NCI-H146 (cell line): ENCODE measurements around the gene TAF13.
"Not testable (repeated sequence)": the region's sequence is repeated elsewhere in the genome, so short reads cannot be mapped to it uniquely, and the experiment has no call there.

Experiments
- DNase-seq: peaks from one replicate; lab custom pipeline; 2025; lab: John Stamatoyannopoulos, UW

The TAF13 gene

DNA sequence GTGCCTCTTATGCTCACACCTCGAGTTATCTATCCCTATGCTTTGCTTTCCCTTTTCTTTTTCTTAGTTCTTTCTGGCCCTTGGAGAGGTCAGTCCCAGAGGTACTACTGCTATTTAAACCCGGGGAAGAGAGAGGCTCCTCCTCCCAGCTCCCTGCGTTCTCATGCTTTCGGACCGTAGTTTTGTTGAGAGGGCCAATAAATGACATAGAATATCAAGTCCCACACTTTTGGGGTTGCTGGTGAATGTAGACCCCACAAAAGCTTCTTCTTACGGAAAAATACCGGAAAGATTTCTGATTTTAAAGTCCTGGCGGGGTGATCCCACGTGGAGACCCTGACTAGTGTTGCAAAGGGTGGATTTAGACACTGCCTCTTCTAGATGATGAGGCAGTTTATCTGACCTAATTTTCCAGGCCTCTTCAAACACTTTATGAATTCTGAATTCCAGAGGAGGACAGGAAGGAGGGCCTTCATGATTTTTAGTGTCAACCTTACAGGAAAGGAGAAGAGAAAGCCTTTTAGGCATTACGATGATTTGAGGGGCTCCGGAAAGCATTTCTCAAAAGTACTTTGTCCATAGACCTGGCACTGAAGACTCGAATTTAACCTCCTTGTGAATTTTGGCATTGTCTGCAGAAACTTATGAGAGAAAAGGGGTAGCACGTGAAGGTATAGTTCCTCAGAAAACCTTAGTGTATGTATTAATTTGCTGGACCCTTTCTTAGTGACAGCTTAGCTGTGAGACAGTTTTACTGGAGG lies 15.5 kb upstream of the TAF13 start:
- DNase-seq = peak; percentile 37

- DNase-seq = peak; percentile 88
Observed at GRCh38 chr1:109090196-109091077, 14.6 kb upstream of the TAF13 start, which contains the start of gene TMEM167B. Gene TMEM167B, plus strand, starts transcription at chr1:109090764. Its CDS starts 109 bp downstream, at chr1:109090873.

GRCh38 chr1:109089242-109090015 lies 13.6 kb upstream of the TAF13 start:
- DNase-seq = peak; percentile 71

GRCh38 chr1:109084563-109085517 lies 9.0 kb upstream of the TAF13 start:
- DNase-seq = no peak

- no peak for DNase-seq
Observed at GRCh38 chr1:109083923-109084322, 8.1 kb upstream of the TAF13 start.

DNA sequence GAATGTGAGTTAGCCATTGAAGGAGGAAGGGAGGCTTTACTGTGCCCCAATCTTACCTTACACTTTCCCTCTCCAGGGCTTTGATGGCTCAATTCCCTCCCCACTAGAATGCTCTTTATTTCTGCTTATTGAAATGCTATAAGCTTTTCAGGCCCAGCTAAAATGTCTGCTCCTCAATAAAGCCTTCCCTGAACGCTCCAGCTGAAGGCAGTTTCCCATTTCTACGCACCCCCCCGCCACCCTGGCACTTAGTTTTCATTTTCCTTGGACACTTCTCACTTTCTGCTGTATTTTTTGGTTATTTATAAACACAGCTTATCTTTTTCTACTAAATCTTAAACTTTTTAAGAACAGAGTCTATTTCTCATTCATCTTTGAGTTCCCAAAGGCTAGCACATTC lies 7.7 kb upstream of the TAF13 start:
- DNase-seq = no peak

- no peak for DNase-seq
Observed at GRCh38 chr1:109080441-109081082, 4.8 kb upstream of the TAF13 start.

DNA sequence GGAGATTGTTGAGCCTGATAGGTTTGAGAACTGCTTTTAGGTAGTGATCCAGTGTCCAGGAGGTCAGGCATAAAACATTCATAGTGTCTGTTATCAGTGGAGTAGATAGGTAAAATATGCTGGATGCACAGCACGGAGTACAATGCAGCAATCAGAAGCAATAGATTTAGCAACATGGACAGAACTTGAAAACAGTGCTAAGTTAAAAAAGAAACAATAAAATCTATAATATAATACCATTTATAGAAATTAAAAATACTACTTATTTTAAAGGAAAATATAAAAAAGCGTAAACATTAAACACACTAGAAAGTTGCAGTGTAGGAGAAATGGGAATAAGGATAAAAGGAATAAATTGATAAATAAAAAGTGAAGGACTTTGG lies 3.4 kb upstream of the TAF13 start:
- no peak for DNase-seq

DNA sequence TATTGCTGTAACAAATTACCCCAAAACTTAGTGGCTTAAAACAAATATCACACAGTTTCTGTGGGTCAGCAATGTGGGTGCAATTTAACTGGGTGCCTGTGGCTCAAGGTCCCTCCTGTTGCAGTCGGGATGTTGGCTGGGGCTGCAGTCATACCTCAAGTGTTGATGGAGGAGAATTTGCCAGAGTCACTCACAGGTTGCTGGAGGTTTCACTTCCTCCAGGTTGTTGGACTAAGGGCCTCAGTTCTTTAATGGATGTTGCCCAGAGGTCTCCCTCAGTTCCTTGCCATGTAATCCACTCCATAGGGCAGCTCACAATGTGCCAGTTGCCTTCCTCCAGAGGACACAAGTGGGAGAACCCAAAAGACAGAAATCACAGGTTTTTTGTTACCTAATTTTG lies 2.5 kb upstream of the TAF13 start:
- no peak for DNase-seq

DNA sequence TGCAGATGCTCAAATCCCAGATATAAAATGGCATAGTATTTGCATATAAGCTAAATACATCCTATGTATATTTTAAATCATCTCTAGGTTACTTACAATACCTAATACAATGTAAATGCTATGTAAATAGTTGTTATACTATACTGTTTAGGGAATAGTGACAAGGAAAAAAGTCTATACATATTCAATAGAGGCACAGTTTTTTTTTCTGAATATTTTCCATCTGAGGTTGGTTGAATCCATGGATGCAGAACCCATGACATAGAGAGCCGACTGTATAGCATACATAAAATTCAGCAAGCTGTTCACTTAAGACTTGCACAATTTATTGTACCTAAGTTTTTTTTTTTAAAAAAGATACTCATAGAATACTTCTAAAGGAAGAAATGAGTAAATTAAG lies 6.5 kb downstream of the TAF13 start:
- no peak for DNase-seq

- no peak for DNase-seq
Observed at GRCh38 chr1:109067883-109068282, 7.9 kb downstream of the TAF13 start.

- no peak for DNase-seq
Observed at GRCh38 chr1:109065137-109065536, 10.7 kb downstream of the TAF13 start.

- DNase-seq = no peak
Observed at GRCh38 chr1:109061183-109061582, 14.6 kb downstream of the TAF13 start.

GRCh38 chr1:109060707-109061106 lies 15.1 kb downstream of the TAF13 start:
- DNase-seq = no peak

DNA sequence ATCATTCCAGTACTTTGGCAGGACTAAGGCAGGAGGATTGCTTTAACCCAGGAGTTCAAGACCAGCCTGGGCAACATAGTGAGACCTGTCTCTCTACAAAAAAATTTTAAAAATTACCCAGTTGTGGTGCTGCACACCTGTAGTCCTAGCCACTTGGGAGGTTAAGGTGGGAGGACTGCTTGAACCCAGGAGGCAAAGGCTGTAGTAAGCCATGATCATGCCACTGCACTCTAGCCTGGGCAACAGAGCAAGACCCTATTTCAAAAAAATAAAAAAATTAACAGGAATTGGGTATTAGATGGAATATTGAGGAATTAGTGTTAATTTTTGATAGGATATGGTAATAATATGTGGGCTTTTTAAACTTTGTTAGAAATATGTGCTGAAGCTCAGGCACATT lies 16.8 kb downstream of the TAF13 start:
- DNase-seq = no peak

- no peak for DNase-seq
Observed at GRCh38 chr1:109056064-109056463, 19.7 kb downstream of the TAF13 start.

GRCh38 chr1:109052145-109052544 lies 23.7 kb downstream of the TAF13 start:
- not testable (repeated sequence) for DNase-seq

DNA sequence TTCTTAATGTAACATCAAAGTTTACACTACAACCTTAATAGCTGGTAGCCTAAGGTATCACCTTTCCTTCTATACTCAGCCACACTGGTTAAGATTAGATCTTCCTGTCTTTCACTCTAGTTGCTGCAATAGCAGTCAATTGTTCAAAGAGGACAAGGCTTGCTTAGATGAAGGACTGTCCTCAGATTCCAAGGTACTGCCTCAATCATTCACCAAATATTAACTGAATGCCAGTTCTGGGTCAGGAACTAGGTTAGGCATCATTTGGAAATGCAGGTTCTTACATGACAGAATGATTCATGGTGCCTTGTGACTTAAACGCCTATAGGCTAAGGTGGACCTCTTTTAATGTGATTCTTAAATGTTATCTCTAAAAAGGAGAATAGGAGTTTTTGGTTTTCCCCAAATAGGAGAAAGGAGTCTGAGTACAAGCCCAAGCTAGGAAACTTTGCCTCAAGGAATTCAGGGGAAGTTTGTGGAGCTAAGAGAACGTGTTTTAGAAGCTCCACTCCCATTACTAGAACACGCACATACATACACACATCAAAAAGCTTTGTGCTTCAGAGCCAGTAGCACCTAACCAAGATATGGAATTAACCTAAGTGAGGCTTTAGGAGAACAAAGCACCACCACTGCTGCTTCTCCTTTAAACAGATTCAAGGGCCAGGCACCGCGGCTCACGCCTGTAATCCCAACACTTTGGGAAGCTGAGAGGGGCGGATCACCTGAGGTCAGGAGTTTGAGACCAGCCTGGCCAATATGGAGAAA lies 25.4 kb downstream of the TAF13 start:
- DNase-seq = no peak

- no peak for DNase-seq
Observed at GRCh38 chr1:109048335-109048734, 27.5 kb downstream of the TAF13 start.

- no peak for DNase-seq
Observed at GRCh38 chr1:109047339-109047738, 28.5 kb downstream of the TAF13 start.
